Mesodermal cell (in vitro differentiated cells): ENCODE measurements around the gene LGMN.
"Not testable (repeated sequence)": the region's sequence is repeated elsewhere in the genome, so short reads cannot be mapped to it uniquely, and the experiment has no call there.

ENCODE experiments used
- H3K27ac ChIP-seq: 2 replicates; pipeline ENCODE4 v1.7.0; 2013; ENCODE audit warnings: mild to moderate bottlenecking, low read depth, low read length, moderate library complexity; ENCODE audit not compliant: severe bottlenecking
- H3K36me3 ChIP-seq: 2 replicates; pipeline ENCODE4 v1.7.1; 2013; ENCODE audit warnings: mild to moderate bottlenecking, low read length, moderate library complexity; ENCODE audit not compliant: control insufficient read depth, insufficient read depth
- H3K4me1 ChIP-seq: one replicate; pipeline ENCODE4 v1.7.1; 2013; ENCODE audit warnings: mild to moderate bottlenecking, low read length; ENCODE audit not compliant: insufficient read depth, control insufficient read depth, poor library complexity, severe bottlenecking
- H3K4me3 ChIP-seq: 2 replicates; pipeline ENCODE4 v1.7.0; 2013; ENCODE audit warnings: low read length, control low read depth, mild to moderate bottlenecking; ENCODE audit not compliant: insufficient read depth, poor library complexity, severe bottlenecking; ENCODE audit errors: extremely low read depth
- H3K9me3 ChIP-seq: 2 replicates; pipeline ENCODE4 v1.7.1; 2013; ENCODE audit warnings: mild to moderate bottlenecking, low read length, moderate library complexity; ENCODE audit not compliant: control insufficient read depth
- WGBS, 2 experiments: methylation state at CpG; one replicate each; pipeline ENCODE4 v1.1.5; 2013; ENCODE audit warnings: missing lambda C conversion rate in 2 of 2; ENCODE audit not compliant: insufficient coverage in 2 of 2; 5-methylcytosine and 5-hydroxymethylcytosine counted together

The LGMN gene

GRCh38 chr14:92726135-92726932, 22.1 kb downstream of the LGMN start:
- 84 to 91% methylated on average over 6 to 9 of the region's 12 CpGs for WGBS, 2 experiments
- Histone ChIP-seq H3K4me1 (peaks cover 11% of the 10 kb centered on the region), H3K27ac (peak overlapping the region; percentile 29), H3K36me3 (peaks cover 31% of the 10 kb centered on the region), H3K4me3 (no peak overlapping the region), H3K9me3 (peaks cover 2% of the 10 kb centered on the region)

- WGBS, 2 experiments: 92 to 95% methylated on average over 11 of the region's 14 CpGs
- Histone ChIP-seq H3K36me3 (peaks cover 29% of the 10 kb centered on the region), H3K27ac (peak overlapping the region; percentile 38), H3K4me3 (no peak overlapping the region), H3K4me1 (peaks cover 11% of the 10 kb centered on the region), H3K9me3 (peaks cover 2% of the 10 kb centered on the region)
Observed at GRCh38 chr14:92724516-92725340, 23.7 kb downstream of the LGMN start.

GRCh38 chr14:92719890-92720323, 28.5 kb downstream of the LGMN start:
- H3K4me1 ChIP-seq: no peaks in the 10 kb centered on the region
- WGBS, 2 experiments: 68 to 100% methylated on average over 1 to 3 of the region's 5 CpGs
- H3K27ac ChIP-seq: no peak overlapping the region
- H3K4me3 ChIP-seq: no peak overlapping the region
- peaks cover 30% of the 10 kb centered on the region for H3K36me3 ChIP-seq
- no peaks in the 10 kb centered on the region for H3K9me3 ChIP-seq

- 88% methylated on average over 2 of the region's 2 CpGs; no CpG with 5 or more reads in 1 of the 2 experiments for WGBS, 2 experiments
- Histone ChIP-seq H3K9me3 (no peaks in the 10 kb centered on the region), H3K4me3 (no peak overlapping the region)
Observed at GRCh38 chr14:92719421-92719820, 29.0 kb downstream of the LGMN start.

GRCh38 chr14:92718664-92719063, 29.8 kb downstream of the LGMN start:
- no peak overlapping the region for H3K4me3 ChIP-seq
- 94 to 97% methylated on average over 5 to 6 of the region's 8 CpGs for WGBS, 2 experiments
- H3K27ac ChIP-seq: no peak overlapping the region
- H3K4me1 ChIP-seq: no peaks in the 10 kb centered on the region
- H3K9me3 ChIP-seq: no peaks in the 10 kb centered on the region
- H3K36me3 ChIP-seq: peaks cover 28% of the 10 kb centered on the region

More at GRCh38 chr14:92719421-92719820, 29.0 kb downstream of the LGMN start:
- no peak overlapping the region for H3K27ac ChIP-seq
- no peaks in the 10 kb centered on the region for H3K4me1 ChIP-seq
- H3K36me3 ChIP-seq: peaks cover 30% of the 10 kb centered on the region

GRCh38 chr14:92717571-92718042, 30.8 kb downstream of the LGMN start:
- whole genome bisulfite sequencing, 2 experiments: 88 to 96% methylated on average over 11 of the region's 11 CpGs
- Histone ChIP-seq H3K27ac (no peak overlapping the region), H3K4me3 (no peak overlapping the region), H3K9me3 (no peaks in the 10 kb centered on the region), H3K4me1 (no peaks in the 10 kb centered on the region), H3K36me3 (peaks cover 27% of the 10 kb centered on the region)

- no peak overlapping the region for H3K27ac ChIP-seq
- 91% methylated on average over 10 of the region's 10 CpGs for WGBS, 2 experiments
- no peaks in the 10 kb centered on the region for H3K9me3 ChIP-seq
Observed at GRCh38 chr14:92716131-92716530, 32.3 kb downstream of the LGMN start.

GRCh38 chr14:92714739-92715307, 33.6 kb downstream of the LGMN start:
- H3K4me3 ChIP-seq, H3K9me3 ChIP-seq, H3K4me1 ChIP-seq, H3K27ac ChIP-seq: not testable (repeated sequence)
- H3K36me3 ChIP-seq: peaks cover 42% of the 10 kb centered on the region
- 64 to 93% methylated on average over 4 to 5 of the region's 7 CpGs for WGBS, 2 experiments

More at GRCh38 chr14:92716131-92716530, 32.3 kb downstream of the LGMN start:
- H3K4me3 ChIP-seq: no peak overlapping the region
- H3K36me3 ChIP-seq: peaks cover 33% of the 10 kb centered on the region
- no peaks in the 10 kb centered on the region for H3K4me1 ChIP-seq

GRCh38 chr14:92712654-92713051, 35.8 kb downstream of the LGMN start:
- Histone ChIP-seq H3K36me3 (peaks cover 51% of the 10 kb centered on the region), H3K4me3 (no peak overlapping the region), H3K4me1 (peaks cover 14% of the 10 kb centered on the region), H3K9me3 (no peaks in the 10 kb centered on the region), H3K27ac (no peak overlapping the region)
- WGBS, 2 experiments: 88 to 98% methylated on average over 8 of the region's 8 CpGs

- H3K9me3 ChIP-seq: no peaks in the 10 kb centered on the region
- 92 to 96% methylated on average over 3 to 4 of the region's 7 CpGs for WGBS, 2 experiments
- no peak overlapping the region for H3K27ac ChIP-seq
- peaks cover 51% of the 10 kb centered on the region for H3K36me3 ChIP-seq
- H3K4me1 ChIP-seq: peaks cover 14% of the 10 kb centered on the region
- no peak overlapping the region for H3K4me3 ChIP-seq
Observed at GRCh38 chr14:92711976-92712653, 36.3 kb downstream of the LGMN start.
